Right atrium auricular region (tissue), 2 donors: ENCODE data around the gene ZSWIM4. TPM values are rescaled to one million over a fixed set of nuclear protein-coding genes. Genes with fewer than 3 reads are reported as not detected.

ENCODE experiments used
- DNase-seq: peaks from one replicate; pipeline ENCODE4 v3.0.0-alpha.2; 2019; ENCODE audit warnings: low spot score
- H3K27ac ChIP-seq, 2 donors: fragments of 200-600 bp; sonication (generic); 1 replicate in 1 of 2; 2 replicates in 1 of 2; pipeline ENCODE4 v1.5.1; 2016 to 2019
- H3K27me3 ChIP-seq, 2 donors: fragments of 200-600 bp; sonication (generic); one replicate each; pipeline versions ENCODE4 v1.5.1 to v1.6.0; 2017 to 2019
- H3K36me3 ChIP-seq: fragments of 200-600 bp; sonication (generic); one replicate; pipeline ENCODE4 v1.5.1; 2016
- H3K4me1 ChIP-seq, 2 donors: fragments of 200-600 bp; sonication (generic); one replicate each; pipeline versions ENCODE4 v1.5.1 to v1.6.0; 2017 to 2019
- H3K4me3 ChIP-seq, 2 donors: fragments of 200-600 bp; sonication (generic); 1 replicate in 1 of 2; 2 replicates in 1 of 2; pipeline ENCODE4 v1.5.1; 2017 to 2019; ENCODE audit warnings: mild to moderate bottlenecking in 1 of 2, moderate library complexity in 1 of 2
- H3K9me3 ChIP-seq, 2 donors: fragments of 200-600 bp; sonication (generic); one replicate each; pipeline ENCODE4 v1.5.1; 2019
- total RNA-seq, 2 donors: library from RNA; depleted of rRNA; stranded (reverse); fragments of >200 nt; gene quantifications; one replicate each; pipeline ENCODE4 v1.1.0, GENCODE V29; 2016
- TF ChIP-seq, protein P1 (sequence below), 2 donors: fragments of 200-600 bp; sonication (generic); IDR thresholded peaks; one replicate each; pipeline ENCODE4 v1.5.1; 2019; ENCODE audit warnings: antibody characterized with exemption in 2 of 2

The ZSWIM4 gene
- total RNA-seq, 2 donors from 2014 or later: 5.7 to 9.8 TPM

DNA sequence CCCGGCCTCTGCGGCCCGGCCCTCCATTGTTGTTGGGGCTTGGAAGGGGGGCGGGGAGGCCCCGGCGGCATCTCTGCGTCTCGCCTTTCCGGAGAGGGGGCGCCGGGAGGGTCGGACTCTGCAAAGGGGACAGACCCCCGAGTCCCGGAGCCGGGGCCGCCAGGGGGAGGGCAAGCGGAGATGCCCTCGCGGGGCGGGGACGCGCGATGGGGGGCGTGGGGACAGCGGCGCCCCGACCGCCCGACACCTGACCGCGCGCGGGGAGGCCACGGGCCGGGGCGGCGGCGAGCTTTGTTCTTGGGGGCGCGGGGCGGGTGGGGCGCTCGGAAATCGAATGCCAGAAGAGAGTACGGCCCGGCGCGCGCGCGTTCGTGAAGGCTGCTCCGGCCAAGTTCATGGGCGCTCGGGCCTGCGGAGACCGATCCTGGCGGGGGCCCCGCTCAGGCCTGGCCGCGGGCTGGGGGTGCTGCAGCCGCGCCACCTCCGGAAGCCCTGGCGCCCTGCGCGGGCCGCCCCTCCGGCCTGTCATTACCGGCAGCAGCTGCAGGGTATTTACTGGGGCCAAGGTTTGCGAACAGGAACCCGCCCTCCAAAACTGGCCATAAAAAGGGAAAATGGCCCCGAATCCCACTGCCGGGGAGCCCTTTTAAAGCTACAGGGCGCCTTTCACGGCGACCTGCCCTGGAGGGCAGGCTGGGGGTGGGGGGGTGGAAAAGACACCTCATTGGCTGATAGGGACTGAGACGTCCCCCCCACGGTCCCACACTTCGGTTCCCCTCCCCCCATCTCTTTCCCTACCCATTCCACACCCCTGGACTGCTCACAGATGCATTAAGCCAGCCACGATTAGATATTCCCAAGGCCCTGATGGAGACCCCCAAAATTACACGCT is 70.6 kb downstream of the ZSWIM4 start:
- Histone ChIP-seq H3K27me3 (no peaks in the 10 kb centered on the region), H3K9me3 (no peaks in the 10 kb centered on the region), H3K36me3 (no peaks in the 10 kb centered on the region), H3K4me3 (peak overlapping the region; percentile 63 to 82), H3K27ac (peak overlapping the region; percentile 56 to 66), H3K4me1 (peaks cover 0 to 23% of the 10 kb centered on the region in 2 donors)
- DNase-seq: no peak
- TF ChIP-seq, protein P1, sequence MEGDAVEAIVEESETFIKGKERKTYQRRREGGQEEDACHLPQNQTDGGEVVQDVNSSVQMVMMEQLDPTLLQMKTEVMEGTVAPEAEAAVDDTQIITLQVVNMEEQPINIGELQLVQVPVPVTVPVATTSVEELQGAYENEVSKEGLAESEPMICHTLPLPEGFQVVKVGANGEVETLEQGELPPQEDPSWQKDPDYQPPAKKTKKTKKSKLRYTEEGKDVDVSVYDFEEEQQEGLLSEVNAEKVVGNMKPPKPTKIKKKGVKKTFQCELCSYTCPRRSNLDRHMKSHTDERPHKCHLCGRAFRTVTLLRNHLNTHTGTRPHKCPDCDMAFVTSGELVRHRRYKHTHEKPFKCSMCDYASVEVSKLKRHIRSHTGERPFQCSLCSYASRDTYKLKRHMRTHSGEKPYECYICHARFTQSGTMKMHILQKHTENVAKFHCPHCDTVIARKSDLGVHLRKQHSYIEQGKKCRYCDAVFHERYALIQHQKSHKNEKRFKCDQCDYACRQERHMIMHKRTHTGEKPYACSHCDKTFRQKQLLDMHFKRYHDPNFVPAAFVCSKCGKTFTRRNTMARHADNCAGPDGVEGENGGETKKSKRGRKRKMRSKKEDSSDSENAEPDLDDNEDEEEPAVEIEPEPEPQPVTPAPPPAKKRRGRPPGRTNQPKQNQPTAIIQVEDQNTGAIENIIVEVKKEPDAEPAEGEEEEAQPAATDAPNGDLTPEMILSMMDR (IDR thresholded peaks at IDR 0.05): no peak

DNA sequence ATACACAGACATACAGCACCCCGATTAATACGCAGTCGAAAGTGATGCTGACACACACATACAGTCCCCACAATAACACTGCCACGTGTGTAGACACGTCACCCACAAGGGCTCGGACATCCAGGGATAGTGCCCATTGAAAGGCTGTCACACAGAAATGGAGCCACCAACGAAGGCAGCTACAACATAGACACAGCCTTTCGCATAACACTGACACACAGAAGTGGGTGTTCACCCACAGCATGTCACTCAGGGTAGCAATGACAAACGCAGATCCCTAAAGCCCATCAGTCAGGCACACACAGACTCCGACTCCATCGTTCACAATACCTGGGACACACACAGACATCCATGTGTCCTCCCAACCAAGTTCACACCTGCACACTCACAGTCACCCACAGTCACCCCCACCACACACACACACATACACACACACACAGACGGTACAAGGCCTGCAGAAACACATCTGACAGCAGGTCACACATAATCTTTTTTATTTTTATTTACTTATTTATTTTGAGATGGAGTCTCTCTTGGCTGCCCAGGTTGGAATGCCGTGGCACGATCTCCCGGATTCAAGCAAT is 71.3 kb downstream of the ZSWIM4 start:
- no peaks in the 10 kb centered on the region for H3K36me3 ChIP-seq
- DNase-seq: no peak
- no peaks in the 10 kb centered on the region for H3K27me3 ChIP-seq
- TF ChIP-seq, protein P1 (IDR thresholded peaks at IDR 0.05): no peak
- peaks cover 0 to 16% of the 10 kb centered on the region in 2 donors for H3K4me1 ChIP-seq
- no peaks in the 10 kb centered on the region for H3K9me3 ChIP-seq
- H3K27ac ChIP-seq: no peak overlapping the region
- H3K4me3 ChIP-seq: peak overlapping the region in 1 of 2 donors; percentile 82

DNA sequence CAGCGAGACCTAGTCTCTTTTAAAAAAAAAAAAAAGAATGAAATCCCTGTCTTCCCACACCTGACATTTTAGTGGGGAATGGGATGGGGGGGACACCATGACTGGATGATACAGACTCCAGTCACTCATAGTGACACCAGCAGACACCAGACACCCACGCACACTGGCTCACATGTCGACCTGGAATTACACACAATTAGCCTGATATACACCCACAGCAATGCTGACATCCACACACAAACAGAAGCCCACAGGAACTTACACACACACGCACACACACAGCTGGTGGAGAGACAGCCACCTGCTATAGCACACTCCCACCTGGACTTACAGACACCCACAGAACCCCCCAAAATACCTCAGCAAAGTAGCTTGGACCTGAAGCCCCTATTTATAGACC is 73.4 kb downstream of the ZSWIM4 start:
- Histone ChIP-seq H3K27ac (no peak overlapping the region), H3K27me3 (no peaks in the 10 kb centered on the region), H3K36me3 (no peaks in the 10 kb centered on the region), H3K9me3 (no peaks in the 10 kb centered on the region), H3K4me3 (no peak overlapping the region), H3K4me1 (peaks cover 0 to 20% of the 10 kb centered on the region in 2 donors)
- DNase-seq: no peak
- TF ChIP-seq, protein P1 (IDR thresholded peaks at IDR 0.05): no peak

DNA sequence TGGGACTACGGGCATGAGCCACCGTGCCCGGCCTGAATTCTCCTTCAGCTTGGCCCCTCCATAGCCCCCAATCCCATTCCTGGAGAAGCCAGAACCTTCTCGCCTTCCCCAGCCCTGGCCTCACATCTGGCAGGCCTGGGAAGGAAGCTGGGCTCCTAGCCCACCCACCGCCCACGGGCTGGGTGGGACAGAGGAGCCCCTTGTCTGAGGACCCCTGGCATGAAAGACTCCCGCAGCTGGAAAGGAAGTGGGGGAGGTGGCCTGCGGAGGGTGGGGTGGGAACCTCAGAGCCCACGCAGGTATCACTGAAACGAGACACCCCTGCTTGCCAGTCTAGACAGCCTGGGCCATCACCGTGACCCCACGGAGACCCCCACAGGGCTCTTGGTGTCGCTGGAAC is 74.0 kb downstream of the ZSWIM4 start:
- Histone ChIP-seq H3K27ac (no peak overlapping the region), H3K4me3 (no peak overlapping the region), H3K36me3 (no peaks in the 10 kb centered on the region), H3K9me3 (no peaks in the 10 kb centered on the region), H3K4me1 (peaks cover 0 to 20% of the 10 kb centered on the region in 2 donors), H3K27me3 (no peaks in the 10 kb centered on the region)
- DNase-seq: no peak
- TF ChIP-seq, protein P1 (IDR thresholded peaks at IDR 0.05): no peak

DNA sequence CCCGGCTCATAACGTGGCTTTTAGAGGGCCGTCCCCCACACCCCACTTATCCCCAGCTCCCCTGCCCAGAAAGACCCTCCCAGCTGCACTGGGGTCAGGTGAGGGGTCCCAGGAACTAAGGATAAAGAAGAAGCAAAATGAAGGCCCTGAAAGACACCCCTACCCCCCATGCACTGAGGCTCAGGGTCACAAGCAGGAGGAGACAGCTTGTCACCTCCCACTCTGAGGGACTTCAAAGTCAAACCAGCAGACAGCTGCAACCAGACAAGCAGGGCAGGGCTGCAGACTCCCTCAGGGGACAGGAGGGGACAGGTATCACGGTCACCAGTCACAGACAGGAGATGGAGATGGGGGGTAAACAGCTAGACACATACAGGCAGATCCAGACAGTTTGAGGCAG is 75.6 kb downstream of the ZSWIM4 start:
- DNase-seq: no peak
- Histone ChIP-seq H3K4me1 (peaks cover 0 to 16% of the 10 kb centered on the region in 2 donors), H3K27me3 (no peaks in the 10 kb centered on the region), H3K4me3 (no peak overlapping the region), H3K36me3 (no peaks in the 10 kb centered on the region), H3K9me3 (no peaks in the 10 kb centered on the region), H3K27ac (no peak overlapping the region)
- TF ChIP-seq, protein P1 (IDR thresholded peaks at IDR 0.05): no peak
